MM.1S (cell line): ENCODE measurements around the gene PDE6A.

Source experiments
- CTCF ChIP-seq: fragments of 300-600 bp; sonication (generic); IDR thresholded peaks from 2 replicates; pipeline ENCODE4 v1.5.1; 2016; ENCODE audit warnings: antibody characterized with exemption, low read length, mixed read lengths
- EZH2 ChIP-seq: fragments of 300-600 bp; sonication (generic); optimal IDR thresholded peaks from 2 replicates; pipeline ENCODE3; 2017; ENCODE audit warnings: low read depth, mild to moderate bottlenecking, antibody characterized with exemption, low read length, mixed read lengths
- EZH2phosphoT487 ChIP-seq: fragments of 300-600 bp; sonication (generic); IDR thresholded peaks from 2 replicates; pipeline ENCODE4 v1.6.1; 2018; ENCODE audit warnings: antibody characterized with exemption, low read length

- TF ChIP-seq CTCF = no peak
- TF ChIP-seq EZH2 = no peak
- no peak for TF ChIP-seq EZH2phosphoT487
Observed at GRCh38 chr5:149878371-149878770, 66.2 kb downstream of the PDE6A start.
